GM18520 (cell line): ENCODE results near the gene MCCC1.
"Not testable (repeated sequence)": the region's sequence is repeated elsewhere in the genome, so short reads cannot be mapped to it uniquely, and the experiment has no call there.

ENCODE experiments used
- ATAC-seq: cut with Tn5 transposase; IDR thresholded peaks from one replicate; pipeline ENCODE4 v1.9.1; 2021; ENCODE audit not compliant: unreplicated experiment

MCCC1 gene

DNA sequence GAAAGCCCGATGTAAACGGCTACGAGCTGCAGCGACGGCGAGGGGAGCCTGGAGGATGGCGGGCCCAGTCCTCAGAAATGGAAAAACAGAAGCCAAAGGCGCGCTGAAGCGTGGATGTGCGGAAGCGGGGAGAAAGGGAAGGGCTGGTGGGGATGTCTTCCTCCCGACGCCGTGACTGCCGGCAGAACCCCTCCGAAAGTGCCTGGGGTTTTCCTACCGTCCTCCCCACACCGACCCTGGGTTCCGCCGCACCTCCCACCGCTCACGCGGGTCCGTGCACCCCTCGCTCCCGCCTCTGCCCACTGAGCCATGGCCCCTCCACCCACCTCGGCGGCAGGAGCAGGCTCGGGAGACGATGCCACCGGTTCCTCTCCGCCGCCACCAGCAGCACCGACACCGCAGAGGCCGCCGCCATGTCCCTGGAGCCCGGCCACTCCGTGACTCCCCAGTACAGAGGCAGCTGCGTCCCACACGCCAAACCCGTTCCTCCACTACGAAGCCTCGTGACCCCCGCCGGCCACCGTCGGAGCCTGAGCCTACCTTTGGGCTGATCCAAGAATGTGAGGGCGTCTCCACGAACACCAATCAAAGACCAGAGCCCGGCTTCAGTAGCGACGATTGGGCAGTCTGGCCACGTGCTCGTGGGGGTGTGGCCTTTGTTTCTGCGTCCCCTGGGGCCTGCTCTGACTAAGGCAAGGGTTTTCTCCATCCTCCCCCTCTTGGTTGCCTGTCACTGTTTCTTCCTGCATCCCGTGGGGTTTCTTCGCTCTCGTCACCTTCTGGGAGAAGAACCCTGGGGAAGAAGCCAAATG is at the start of gene MCCC1:
Gene MCCC1 (minus strand): TSS at position 471 of the 812 bp plus-strand sequence. CDS start 56 bp downstream, at position 415.
- peak; percentile 99 for ATAC-seq

GRCh38 chr3:183148056-183148455 is 48.8 kb upstream of the MCCC1 start:
- no peak for ATAC-seq

DNA sequence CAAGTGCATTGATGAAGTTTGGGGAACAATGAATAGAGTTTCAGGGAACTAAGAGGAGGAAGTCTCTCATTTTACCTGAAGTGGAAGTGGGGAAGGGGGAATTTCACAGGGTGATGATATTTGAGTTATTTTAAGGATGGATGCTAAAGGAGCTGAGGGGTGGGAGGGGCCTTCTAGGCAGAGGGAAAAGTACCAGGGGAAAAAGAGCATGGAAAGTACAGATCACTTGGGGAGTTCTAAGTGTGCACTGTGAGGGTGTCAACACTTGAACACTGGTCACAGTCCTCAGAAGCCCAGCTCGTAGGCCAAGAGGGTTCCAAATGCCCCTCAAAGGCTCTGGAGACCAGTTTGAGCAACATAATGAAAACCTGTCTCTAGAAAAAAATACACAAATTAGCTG is 45.1 kb upstream of the MCCC1 start:
- no peak for ATAC-seq

DNA sequence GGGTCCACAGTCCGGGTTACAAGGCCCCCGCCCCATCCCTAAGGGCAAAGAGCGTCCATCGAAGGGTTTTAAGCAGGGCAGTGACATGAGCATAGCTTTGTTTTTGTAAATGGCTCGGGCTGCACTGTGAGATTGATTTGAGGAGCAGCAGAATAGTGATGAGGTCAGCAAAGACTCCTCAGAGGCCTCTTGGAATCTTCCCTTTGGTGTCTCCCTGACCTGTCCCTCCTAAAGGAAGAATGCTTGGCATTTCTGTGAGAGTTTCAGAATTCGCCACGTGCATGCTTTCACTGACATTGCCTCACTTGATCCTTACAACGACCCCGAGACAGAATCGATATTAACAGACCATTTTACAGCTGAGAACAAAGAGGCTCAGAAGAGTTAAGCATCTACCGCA is 42.9 kb upstream of the MCCC1 start:
- ATAC-seq, result no peak

- ATAC-seq, result no peak
Measured at GRCh38 chr3:183134844-183135243, 35.5 kb upstream of the MCCC1 start.

DNA sequence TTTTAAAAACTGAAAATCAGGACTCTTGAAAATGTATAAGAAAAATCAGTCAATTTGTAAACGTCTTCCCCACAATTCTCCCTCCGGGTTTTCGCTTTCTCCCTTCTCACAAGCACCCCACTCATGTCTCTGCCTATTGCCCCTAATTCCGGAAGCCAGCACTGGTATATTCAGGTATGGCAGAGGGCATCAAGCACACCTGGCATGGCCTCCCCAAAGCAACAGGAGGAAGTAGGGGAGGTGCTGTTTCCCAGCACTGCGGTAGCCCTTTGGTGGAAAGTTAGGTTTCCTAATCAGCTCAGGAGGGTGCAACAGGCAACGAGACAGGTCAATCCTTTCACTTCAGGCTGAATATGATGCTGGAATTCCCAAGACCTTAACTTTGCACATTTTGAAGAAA is 33.1 kb upstream of the MCCC1 start:
- ATAC-seq, result no peak

GRCh38 chr3:183131735-183132134 is 32.4 kb upstream of the MCCC1 start:
- no peak for ATAC-seq

DNA sequence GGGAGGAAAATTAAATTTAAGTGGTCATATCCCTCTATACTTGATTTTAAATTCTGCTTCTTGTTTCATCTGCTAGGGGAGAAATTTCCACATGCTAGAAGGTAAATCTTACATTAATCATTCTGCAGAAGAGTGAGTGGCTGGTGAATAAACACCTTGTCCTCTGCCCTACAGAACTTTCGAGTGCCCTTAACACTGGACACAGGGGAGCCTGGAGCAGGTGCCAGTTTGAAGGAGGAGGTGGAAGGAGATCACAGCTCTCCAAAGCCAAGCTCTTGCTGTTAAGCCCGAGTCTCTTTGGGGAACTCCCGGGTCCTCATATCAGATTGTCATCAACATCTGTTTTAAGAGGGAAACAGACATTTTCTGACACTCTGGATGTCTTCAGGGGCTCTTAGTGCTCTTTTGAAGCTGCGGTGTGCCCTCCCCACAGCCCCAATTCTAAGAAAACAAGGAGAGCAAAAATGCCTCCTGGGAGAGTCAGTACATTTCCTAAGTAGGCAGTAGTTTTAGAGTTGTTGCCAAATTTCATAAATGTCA is 32.0 kb upstream of the MCCC1 start:
- no peak for ATAC-seq

- ATAC-seq, result no peak
Measured at GRCh38 chr3:183129243-183129642, 29.9 kb upstream of the MCCC1 start.

GRCh38 chr3:183128709-183129108 is 29.4 kb upstream of the MCCC1 start:
- ATAC-seq, result no peak

GRCh38 chr3:183123891-183124290 is 24.6 kb upstream of the MCCC1 start:
- no peak for ATAC-seq

- ATAC-seq, result no peak
Measured at GRCh38 chr3:183122257-183122932, 23.1 kb upstream of the MCCC1 start.

- ATAC-seq, result no peak
Measured at GRCh38 chr3:183120538-183121215, 21.4 kb upstream of the MCCC1 start.

GRCh38 chr3:183117056-183117455 is 17.8 kb upstream of the MCCC1 start:
- no peak for ATAC-seq

GRCh38 chr3:183116025-183116614 is 16.8 kb upstream of the MCCC1 start:
- ATAC-seq, result peak; percentile 56

GRCh38 chr3:183114384-183115178 is 15.3 kb upstream of the MCCC1 start:
- no peak for ATAC-seq

DNA sequence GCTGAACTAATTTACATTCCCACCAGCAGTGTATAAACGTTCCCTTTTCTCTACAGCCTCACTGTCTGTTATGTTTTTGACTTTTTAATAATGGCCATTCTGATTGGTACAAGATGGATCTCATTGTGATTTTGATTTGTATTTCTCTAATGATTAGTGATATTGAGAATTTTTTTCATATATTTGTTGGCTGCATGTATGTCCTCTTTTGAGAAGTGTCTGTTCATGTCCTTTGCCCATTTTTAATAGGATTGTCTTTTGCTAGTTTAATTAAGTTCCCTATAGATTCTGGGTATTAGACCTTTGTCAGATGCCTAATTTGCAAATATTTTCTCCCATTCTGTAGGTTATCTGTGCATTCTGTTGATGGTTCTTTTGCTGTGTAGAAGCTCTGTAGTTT is 10.6 kb upstream of the MCCC1 start:
- not testable (repeated sequence) for ATAC-seq

DNA sequence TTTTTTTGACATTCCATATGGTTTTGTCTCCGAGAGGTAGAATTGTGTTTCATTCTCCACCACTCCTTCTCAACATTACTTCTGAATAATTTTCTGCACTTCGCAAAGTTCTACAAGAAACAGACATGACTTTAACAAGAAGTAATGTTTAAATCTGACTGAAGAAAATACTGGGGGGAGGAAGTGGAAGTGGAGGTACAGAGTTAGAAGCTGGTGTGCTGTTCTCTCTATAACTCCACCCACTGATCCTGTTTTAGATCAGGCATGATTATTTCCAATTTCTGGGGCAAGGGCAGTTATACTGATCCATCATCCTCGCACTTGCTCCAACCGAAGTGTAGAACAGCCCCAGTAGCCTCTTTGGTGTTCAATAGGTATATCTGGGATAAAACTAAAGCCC is 9.2 kb upstream of the MCCC1 start:
- ATAC-seq, result no peak

DNA sequence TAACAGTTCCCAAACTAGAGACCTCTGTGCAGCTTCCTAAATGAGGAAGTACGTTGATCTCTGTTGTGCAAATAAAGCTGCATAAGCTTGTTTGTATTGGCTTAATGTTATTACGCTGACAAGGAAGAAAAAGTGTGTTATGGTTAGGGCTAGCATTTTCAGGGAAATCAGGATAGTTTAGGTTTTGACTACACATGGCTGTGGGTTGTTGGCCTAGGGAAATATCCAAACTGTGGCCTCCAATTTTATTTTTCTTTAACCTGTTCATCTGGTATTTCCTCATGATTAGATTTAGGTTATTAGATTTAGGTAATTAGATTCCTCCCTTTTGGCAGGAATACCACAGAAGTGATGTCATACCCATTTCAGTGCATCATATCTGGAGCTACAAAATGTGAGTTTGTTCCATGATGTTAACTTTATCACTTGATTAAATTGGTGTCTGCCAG is 8.7 kb upstream of the MCCC1 start:
- ATAC-seq, result no peak

- not testable (repeated sequence) for ATAC-seq
Measured at GRCh38 chr3:183107372-183107771, 8.1 kb upstream of the MCCC1 start.
